ENCODE measurements around the gene TRIP6.
"Not testable (repeated sequence)": the region's sequence is repeated elsewhere in the genome, so short reads cannot be mapped to it uniquely, and the experiment has no call there.

Gene TRIP6

DNA sequence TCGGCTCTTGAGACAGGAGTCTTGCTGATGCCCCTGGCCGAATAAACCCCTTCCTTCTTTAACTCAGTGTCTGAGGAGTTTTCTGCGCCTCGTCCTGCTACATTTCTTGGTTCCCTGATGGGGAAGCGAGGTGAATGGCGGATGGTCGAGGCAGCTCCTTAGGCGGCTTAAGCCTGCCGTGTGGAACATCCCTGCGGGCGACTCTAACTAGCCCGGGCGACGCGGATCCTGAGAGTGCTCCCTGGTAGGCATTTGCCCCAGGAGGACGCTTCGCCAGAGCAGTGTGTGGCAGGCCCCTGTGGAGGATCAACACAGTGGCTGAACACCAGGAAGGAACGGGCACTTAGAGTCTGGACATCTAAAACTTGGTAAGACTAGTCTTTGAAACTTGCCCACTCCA is 27.8 kb upstream of the TRIP6 start:
- no peak for DNase-seq

DNA sequence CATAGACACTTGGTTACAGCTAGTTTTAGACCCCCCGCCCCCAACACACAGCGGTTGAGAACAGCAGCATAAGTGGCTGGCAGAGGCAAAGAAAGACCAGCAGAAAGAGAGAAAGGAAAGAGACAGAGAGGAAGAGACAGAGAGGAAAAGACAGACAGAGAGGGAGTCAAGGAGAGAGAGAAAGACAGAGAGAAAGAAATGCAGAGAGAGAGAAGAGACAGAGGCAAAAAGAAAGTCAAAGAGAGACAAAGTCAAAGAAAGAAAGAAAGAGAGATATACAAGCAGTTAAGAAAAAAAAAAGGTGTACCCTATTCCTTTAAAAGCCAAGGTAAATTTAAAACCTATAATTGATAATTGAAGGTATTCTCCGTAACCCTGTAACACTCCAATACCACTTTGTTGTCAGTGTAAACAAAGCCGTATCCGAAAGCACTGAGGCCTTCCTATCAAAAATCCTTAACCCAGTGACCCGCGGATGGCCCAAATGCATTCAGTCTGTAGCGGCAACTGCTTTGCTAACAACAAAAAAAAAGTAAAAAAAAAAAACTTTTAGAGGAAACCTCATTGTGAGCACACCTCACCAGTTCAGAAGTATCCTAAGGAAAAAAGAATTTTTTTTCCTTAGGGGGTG is 26.6 kb upstream of the TRIP6 start:
- DNase-seq, result no peak

- DNase-seq, result no peak
Observed at GRCh38 chr7:100847360-100847759, 19.8 kb upstream of the TRIP6 start.

DNA sequence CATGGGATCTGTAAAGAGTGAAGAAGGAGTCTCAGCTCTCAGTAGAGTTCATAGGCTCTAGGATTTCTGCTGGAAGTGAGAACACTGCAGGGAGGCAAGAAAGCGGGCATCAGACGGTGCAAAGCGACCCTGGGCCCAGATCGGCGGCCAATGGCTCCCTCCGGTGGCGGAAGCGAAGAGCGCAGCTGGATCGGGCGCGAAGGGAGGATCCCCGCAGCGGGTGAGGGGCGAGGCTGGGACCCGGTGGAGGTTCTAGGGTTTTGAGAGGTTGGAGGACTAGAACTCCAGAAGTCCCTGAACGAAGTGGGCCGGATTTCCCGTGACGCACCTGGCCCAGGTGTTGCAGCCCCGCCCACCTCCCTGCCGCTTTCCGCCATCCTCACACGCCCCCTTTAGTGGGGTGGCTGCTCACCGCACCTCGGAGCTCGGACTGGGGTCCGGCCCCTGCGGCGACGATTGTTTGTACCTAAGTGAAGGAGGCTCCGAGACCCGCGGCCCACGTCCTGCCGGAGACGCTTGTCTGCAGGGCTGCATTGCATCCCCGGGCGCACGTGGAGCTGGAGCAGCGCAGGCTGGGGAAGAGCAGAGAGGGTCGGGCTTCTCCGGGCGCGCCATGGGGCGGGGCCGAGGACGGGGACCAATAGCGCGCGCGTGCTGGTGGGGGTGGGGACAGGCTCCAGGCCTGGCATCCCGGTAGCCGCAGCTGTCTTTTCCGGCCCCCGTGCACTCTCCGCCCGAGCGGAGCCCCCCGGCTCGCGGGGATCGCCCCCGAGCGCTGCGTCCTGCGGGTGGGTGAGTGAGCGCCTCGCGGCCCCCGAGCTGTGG is 14.9 kb upstream of the TRIP6 start, which contains the start of gene SLC12A9:
SLC12A9 (plus strand) TSS at position 666 of the 825 bp plus-strand sequence. CDS start 1,485 bp downstream, outside the sequence.
- peak; percentile 90 for DNase-seq

DNA sequence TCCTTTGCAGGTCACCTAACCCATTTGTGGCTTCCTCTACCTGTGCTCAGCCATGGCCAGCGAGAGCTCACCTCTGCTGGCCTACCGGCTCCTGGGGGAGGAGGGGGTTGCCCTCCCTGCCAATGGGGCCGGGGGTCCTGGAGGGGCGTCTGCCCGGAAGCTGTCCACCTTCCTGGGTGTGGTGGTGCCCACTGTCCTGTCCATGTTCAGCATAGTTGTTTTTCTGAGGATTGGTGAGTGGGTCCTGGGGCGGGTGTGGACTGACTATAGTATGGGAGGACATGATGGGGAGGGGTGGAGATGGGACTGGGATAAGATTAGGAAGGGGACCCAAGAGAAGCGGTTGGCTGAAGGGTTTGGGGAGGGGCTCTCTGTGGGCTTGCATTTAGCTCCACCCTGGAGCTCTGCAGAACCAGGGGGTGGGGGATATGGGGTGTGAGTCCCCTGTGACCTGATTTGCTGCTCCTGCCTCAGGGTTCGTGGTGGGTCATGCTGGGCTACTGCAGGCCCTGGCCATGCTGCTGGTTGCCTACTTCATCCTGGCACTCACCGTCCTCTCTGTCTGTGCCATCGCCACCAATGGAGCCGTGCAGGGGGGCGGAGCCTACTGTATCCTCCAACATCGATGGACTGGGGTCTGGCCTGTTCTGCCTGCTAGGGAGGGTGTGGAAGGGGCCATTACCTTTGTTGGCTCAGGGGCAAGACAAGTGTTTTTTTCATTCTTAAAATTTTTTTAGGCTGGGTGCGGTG is 12.9 kb upstream of the TRIP6 start:
- DNase-seq, result no peak

- not testable (repeated sequence) for DNase-seq
Observed at GRCh38 chr7:100854899-100855298, 12.3 kb upstream of the TRIP6 start.

DNA sequence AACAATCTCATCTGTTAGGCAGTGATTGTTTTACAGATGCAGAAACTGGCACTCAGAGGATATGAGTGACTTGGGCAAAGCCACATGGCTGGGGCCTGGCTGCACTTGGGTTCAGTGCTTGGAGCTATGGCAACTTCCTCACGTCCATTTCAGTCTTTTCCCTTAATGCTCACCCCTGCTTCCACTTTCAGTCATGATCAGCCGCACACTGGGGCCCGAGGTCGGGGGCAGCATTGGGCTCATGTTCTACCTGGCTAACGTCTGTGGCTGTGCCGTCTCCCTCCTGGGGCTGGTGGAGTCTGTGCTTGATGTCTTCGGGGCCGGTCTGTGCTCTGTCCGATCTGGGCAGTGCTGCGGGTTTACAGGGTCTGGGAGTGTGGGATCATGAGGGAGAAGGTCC is 11.7 kb upstream of the TRIP6 start:
- no peak for DNase-seq

GRCh38 chr7:100856871-100857282 is 10.3 kb upstream of the TRIP6 start:
- no peak for DNase-seq

GRCh38 chr7:100859856-100860255 is 7.3 kb upstream of the TRIP6 start:
- DNase-seq, result no peak

- no peak for DNase-seq
Observed at GRCh38 chr7:100860702-100861615, 6.2 kb upstream of the TRIP6 start.

- DNase-seq, result no peak
Observed at GRCh38 chr7:100861616-100861985, 5.6 kb upstream of the TRIP6 start.

GRCh38 chr7:100863406-100863950 is 3.7 kb upstream of the TRIP6 start:
- DNase-seq, result no peak

DNA sequence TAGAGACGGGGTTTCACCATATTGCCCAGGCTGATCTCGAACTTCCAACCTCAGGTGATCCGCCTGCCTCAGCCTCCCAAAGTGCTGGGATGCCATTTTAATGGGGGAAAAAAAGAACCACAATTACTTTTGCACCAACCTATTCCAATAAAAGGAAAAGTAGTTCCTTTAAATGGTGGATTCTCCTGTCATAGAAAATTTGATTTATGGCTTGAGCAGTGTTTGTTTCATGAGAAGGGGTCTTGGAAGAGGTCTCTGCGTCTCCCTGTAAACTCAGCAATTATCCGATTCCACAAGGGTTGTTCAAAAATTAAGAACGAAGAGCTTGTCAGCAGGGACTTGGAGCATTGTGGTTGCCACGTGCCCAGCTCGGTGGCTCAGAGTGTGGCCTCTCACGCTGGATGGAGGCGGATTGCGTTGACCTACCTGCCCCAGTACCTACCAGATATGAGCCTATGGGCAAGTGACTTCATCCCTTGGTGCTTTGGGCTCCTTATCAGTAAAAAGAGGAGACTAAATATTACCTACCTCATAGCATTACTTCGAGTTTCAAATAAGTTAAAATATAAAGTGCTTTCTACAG is 2.8 kb upstream of the TRIP6 start:
- DNase-seq, result no peak

DNA sequence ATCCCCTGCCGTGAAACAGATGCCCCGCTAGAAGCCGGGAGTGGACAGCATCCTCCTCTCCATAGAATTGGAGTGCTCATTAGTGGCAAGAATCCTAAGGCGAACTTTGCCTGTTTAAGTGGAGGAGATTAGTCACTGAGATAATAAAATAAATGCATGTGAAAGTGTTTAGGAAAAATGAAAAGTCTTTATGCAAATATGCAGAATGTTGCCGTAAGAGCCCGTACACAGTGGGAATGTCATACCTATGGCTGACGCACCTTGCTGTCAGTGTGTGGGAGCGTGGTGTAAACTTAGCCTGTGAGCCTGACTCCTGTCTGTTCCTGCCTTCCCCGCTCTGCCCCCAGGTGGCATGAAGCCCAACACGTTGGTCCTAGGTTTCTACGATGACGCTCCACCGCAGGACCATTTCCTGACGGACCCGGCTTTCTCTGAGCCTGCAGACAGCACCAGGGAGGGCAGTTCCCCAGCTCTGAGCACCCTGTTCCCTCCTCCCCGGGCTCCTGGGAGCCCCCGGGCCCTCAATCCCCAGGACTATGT is 1.7 kb upstream of the TRIP6 start:
- DNase-seq, result no peak

- no peak for DNase-seq
Observed at GRCh38 chr7:100865938-100866728, 1.1 kb upstream of the TRIP6 start.

DNA sequence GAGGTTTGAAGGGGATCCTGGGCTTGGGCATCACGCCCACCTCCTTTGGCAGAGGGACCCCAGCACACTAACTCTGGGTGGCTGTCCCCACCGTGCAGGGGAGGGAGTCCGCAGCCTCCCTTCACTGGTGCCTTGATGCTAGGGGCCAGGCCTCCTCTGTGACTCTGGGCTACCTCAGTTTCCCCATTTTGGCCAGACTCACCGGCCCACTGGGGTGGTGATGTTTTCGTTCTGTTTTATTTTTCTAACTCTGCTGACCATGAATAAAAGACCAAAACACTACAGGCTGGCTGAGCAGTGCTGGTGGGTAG is 503 bp upstream of the TRIP6 start:
- no peak for DNase-seq

DNA sequence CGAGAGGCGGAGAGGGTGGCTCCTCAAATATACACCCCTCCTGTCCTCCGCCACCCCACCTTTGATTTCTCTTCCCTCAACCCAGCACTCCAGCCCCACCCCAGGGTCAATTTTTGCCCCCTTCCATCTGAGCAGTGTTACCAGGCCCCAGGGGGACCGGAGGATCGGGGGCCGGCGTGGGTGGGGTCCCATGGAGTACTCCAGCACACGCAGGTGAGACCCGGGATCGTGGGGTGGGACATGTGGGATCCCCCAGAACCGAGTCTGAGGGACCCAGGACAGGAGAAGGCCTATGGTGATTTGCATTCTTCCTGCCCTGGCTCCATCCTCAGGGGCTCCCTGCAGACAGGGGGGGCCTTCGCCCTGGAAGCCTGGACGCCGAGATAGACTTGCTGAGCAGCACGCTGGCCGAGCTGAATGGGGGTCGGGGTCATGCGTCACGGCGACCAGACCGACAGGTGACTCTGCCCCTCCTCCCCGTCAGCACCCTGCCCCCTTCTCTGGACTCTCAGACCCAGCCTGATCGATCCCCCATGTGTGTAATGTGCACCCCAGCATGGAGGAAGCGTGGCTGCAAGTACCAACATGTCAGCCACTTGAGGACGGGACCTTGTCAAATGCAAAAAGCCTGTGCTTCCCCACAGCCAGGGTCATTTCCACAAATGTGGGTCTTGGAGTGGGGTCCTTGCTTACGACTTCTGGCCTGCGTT is 744 bp downstream of the TRIP6 start:
- peak; percentile 15 for DNase-seq

DNA sequence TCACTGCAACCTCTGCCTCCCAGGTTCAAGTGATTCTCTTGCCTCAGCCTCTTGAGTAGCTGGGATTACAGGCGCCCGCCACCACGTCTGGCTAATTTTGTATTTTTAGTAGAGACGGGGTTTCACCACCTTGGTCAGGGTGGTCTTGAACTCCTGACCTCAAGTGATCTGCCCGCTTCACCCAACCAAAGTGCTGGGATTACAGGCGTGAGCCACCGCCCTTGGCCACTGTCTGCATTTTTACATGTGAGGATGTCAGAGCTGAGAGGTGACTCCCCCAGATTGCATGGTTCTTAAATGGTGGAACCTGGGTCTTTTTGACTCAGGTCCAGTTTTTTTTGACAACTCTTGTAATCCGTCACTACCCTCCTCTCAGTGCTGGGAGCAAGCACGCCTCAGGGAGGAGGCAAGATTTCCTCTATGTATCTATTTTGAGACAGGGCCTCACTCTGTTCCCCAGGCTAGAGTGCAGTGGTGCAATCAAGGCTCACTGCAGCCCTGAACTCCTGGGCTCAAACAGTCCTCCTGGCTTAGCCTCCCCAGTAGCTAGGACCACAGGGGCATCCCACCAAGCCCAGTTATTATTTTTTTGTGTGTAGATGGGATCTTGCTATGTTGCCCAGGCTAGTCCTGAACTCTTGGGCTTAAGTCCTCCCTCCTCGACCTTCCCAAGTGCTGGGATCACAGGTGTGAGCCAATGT is 6.6 kb downstream of the TRIP6 start:
- no peak for DNase-seq

GRCh38 chr7:100874300-100874576 is 7.1 kb downstream of the TRIP6 start:
- DNase-seq, result no peak

Data from DMS79 (cell line).